ENCODE measurements around the gene C2orf42. TPM values are rescaled to one million over a fixed set of nuclear protein-coding genes. Genes with fewer than 3 reads are reported as not detected.

C2orf42 gene
- total RNA-seq, 3 donors from 2014 or later = 18.7 to 30.0 (median 20.3) TPM

DNA sequence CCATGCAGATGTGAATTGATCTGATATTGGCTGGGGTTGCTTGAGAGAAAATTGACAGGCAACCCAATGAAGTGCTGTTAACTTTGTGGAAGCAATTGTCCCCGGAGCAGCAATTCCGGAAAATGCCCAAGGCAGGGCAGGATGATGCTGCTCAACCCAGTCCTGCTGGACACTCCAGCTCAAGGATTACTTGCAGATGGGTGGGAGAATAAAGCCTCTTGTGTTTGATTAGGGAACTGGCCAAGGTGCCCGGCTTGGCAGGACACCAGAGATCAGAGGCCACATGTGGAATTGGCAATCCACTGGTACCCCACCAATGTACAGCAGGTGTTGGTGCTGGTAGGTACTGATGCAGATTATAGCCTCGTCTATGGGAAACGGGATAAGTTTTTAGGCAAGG, 12.3 kb upstream of the C2orf42 start:
- no peak for TF ChIP-seq POLR2A (IDR thresholded peaks at IDR 0.05)
- no peak for TF ChIP-seq POLR2AphosphoS5 (IDR thresholded peaks at IDR 0.05)
- TF ChIP-seq CTCF (IDR thresholded peaks at IDR 0.05) = no peak
- Histone ChIP-seq H3K9me3 (no peaks in the 10 kb centered on the region), H3K36me3 (no peaks in the 10 kb centered on the region), H3K4me3 (no peak overlapping the region), H3K4me1 (no peaks in the 10 kb centered on the region), H3K27ac (no peak overlapping the region), H3K27me3 (no peaks in the 10 kb centered on the region)
- intact Hi-C loops (cut with DNase I; ENCODE audit: low total_unique reads) = no loop called here
- no peak for DNase-seq (ENCODE audit: low spot score in 2 of 2)

DNA sequence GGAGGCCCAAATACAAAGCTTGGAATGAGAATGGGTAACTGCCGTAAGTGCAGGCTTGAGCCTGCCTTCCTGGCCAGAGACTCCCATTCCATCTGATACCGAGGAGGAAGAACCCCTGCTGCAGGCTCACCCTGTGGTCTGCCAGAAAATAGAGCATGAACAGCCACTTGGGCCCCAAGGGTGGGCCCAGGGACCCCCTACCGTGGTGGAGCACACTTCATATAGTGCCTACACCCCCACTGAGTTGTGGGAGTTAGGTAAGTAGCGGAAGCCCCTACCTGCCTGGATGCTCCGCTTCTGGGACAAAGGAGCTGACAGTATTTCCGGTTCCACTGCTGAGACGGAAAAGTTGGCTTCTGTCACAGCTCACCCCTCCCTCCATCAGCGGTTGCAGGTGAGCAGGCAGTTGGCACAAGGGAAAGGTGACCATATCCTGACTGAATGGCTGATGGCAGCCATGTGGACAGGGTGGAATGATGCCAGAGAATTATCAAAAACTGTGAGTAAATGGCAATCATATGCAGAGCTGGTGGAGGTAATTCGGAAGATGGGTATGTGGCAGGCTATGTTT, 11.5 kb upstream of the C2orf42 start:
- TF ChIP-seq POLR2AphosphoS5 (IDR thresholded peaks at IDR 0.05) (no peak), CTCF (IDR thresholded peaks at IDR 0.05) (no peak), POLR2A (IDR thresholded peaks at IDR 0.05) (no peak)
- intact Hi-C loops (cut with DNase I; ENCODE audit: low total_unique reads) = no loop called here
- Histone ChIP-seq H3K36me3 (no peaks in the 10 kb centered on the region), H3K9me3 (no peaks in the 10 kb centered on the region), H3K4me3 (peak overlapping the region in 2 of 3 donors; percentile 36 to 45), H3K4me1 (no peaks in the 10 kb centered on the region), H3K27ac (peak overlapping the region in 1 of 2 donors; percentile 29), H3K27me3 (no peaks in the 10 kb centered on the region)
- no peak for DNase-seq (ENCODE audit: low spot score in 2 of 2)

DNA sequence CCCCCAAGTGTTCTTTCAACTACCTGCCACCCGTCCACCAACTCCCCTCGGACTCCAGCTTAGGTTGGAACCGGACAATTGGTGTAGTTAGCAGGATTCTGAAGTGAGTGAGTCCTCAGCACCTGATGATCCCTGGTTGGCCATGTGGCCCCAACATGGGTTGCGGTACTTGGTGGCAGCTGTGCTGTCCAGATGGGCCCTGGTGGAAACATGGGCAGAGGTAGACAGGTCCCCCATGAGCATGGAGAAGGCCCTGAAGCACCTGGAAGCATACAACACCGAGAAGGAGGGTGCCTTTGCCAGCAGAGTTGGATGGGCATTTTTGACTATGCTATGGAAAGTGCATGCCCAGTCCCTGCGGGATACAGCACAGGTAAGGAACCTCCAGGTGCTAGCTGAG, 11.0 kb upstream of the C2orf42 start:
- H3K27ac ChIP-seq = peak overlapping the region in 1 of 2 donors; percentile 29
- TF ChIP-seq POLR2AphosphoS5 (IDR thresholded peaks at IDR 0.05) (no peak), POLR2A (IDR thresholded peaks at IDR 0.05) (no peak), CTCF (IDR thresholded peaks at IDR 0.05) (no peak)
- peak overlapping the region in 2 of 3 donors; percentile 36 to 45 for H3K4me3 ChIP-seq
- intact Hi-C loops (cut with DNase I; ENCODE audit: low total_unique reads) = no loop called here
- no peaks in the 10 kb centered on the region for H3K4me1 ChIP-seq
- H3K9me3 ChIP-seq = no peaks in the 10 kb centered on the region
- no peak for DNase-seq (ENCODE audit: low spot score in 2 of 2)
- H3K36me3 ChIP-seq = no peaks in the 10 kb centered on the region
- no peaks in the 10 kb centered on the region for H3K27me3 ChIP-seq

DNA sequence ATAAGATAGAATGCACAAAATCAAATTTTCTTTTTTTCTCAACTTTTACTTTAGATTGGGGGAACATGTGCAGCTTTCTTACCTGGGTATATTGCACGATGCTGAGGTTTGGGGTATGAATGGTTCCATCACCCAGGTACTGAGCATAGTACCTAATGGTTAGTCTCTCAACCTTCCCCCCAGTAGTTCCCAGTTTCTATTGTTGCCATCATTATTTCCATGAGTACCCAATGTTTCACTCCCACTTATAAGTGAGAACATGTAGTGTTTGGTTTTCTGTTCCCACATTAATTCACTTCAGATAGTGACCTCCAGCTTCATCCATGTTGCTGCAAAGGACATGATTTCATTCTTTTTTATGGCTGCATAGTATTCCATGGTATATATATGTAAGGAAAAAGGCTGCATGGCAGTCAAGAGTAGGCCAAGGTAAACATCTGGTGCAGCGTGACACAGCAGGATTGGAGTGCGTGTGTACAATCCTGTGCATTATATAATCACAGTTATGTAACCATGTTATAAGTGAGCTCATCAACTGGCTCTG, 10.5 kb upstream of the C2orf42 start:
- H3K4me3 ChIP-seq = no peak overlapping the region
- H3K4me1 ChIP-seq = no peaks in the 10 kb centered on the region
- intact Hi-C loops (cut with DNase I; ENCODE audit: low total_unique reads) = no loop called here
- no peak overlapping the region for H3K27ac ChIP-seq
- no peaks in the 10 kb centered on the region for H3K9me3 ChIP-seq
- no peaks in the 10 kb centered on the region for H3K27me3 ChIP-seq
- DNase-seq (ENCODE audit: low spot score in 2 of 2) = no peak
- H3K36me3 ChIP-seq = no peaks in the 10 kb centered on the region
- TF ChIP-seq CTCF (IDR thresholded peaks at IDR 0.05) (no peak), POLR2A (IDR thresholded peaks at IDR 0.05) (no peak), POLR2AphosphoS5 (IDR thresholded peaks at IDR 0.05) (no peak)

GRCh38 chr2:70199320-70199864, 8.6 kb upstream of the C2orf42 start:
- no peaks in the 10 kb centered on the region for H3K36me3 ChIP-seq
- H3K4me1 ChIP-seq = no peaks in the 10 kb centered on the region
- no peak overlapping the region for H3K4me3 ChIP-seq
- H3K27me3 ChIP-seq = no peaks in the 10 kb centered on the region
- DNase-seq (ENCODE audit: low spot score in 2 of 2) = no peak
- H3K27ac ChIP-seq = no peak overlapping the region
- intact Hi-C loops (cut with DNase I; ENCODE audit: low total_unique reads) = no loop called here
- no peak for TF ChIP-seq CTCF (IDR thresholded peaks at IDR 0.05)
- no peak for TF ChIP-seq POLR2A (IDR thresholded peaks at IDR 0.05)
- no peak for TF ChIP-seq POLR2AphosphoS5 (IDR thresholded peaks at IDR 0.05)
- H3K9me3 ChIP-seq = no peaks in the 10 kb centered on the region
